HG03558 (cell line): ENCODE data around the gene TLCD1.

ENCODE experiments used
- ATAC-seq: cut with Tn5 transposase; IDR thresholded peaks from one replicate; pipeline ENCODE4 v1.9.1; 2021; ENCODE audit warnings: moderate number of reproducible peaks; ENCODE audit not compliant: unreplicated experiment; ENCODE audit errors: extremely low read depth

TLCD1 gene

GRCh38 chr17:28693869-28694268, 32.2 kb downstream of the TLCD1 start:
- no peak for ATAC-seq

GRCh38 chr17:28689011-28689410, 37.0 kb downstream of the TLCD1 start:
- no peak for ATAC-seq

GRCh38 chr17:28688481-28688880, 37.6 kb downstream of the TLCD1 start:
- no peak for ATAC-seq

GRCh38 chr17:28686296-28686695, 39.7 kb downstream of the TLCD1 start:
- no peak for ATAC-seq

- ATAC-seq: no peak
These were observed 40.7 kb downstream of the TLCD1 start for GRCh38 chr17:28685366-28685765.

- ATAC-seq: no peak
These were observed 41.1 kb downstream of the TLCD1 start for GRCh38 chr17:28684963-28685362.

- ATAC-seq: no peak
These were observed 43.4 kb downstream of the TLCD1 start for GRCh38 chr17:28682655-28683054.

GRCh38 chr17:28675980-28676379, 50.1 kb downstream of the TLCD1 start:
- ATAC-seq: no peak

- ATAC-seq: no peak
These were observed 50.5 kb downstream of the TLCD1 start for GRCh38 chr17:28675490-28675889.
